ENCODE measurements around the gene RIMS3.
"Not testable (repeated sequence)": the region's sequence is repeated elsewhere in the genome, so short reads cannot be mapped to it uniquely, and the experiment has no call there.

The RIMS3 gene

GRCh38 chr1:40582116-40582515 is 83.4 kb downstream of the RIMS3 start:
- peak; percentile 86 for DNase-seq

GRCh38 chr1:40575336-40575735 is 90.1 kb downstream of the RIMS3 start:
- no peak for DNase-seq

GRCh38 chr1:40574805-40575204 is 90.7 kb downstream of the RIMS3 start:
- DNase-seq = not testable (repeated sequence)
